GM12878 (cell line): ENCODE results near the gene SLC28A2. TPM values are rescaled to one million over a fixed set of nuclear protein-coding genes. Genes with fewer than 3 reads are reported as not detected.
"Not testable (repeated sequence)": the region's sequence is repeated elsewhere in the genome, so short reads cannot be mapped to it uniquely, and the experiment has no call there.

Experiments
- ATAC-seq: fragments of 200-7000 bp; cut with Tn5 transposase; 3 replicates; pipeline ENCODE4 v1.9.1; 2020; ENCODE audit warnings: mild to moderate bottlenecking, moderate library complexity
- BruUV-seq: library from RNA; stranded (reverse); fragments of 400-500 nt; replicated peaks from 2 replicates; lab custom pipeline; 2021; lab: Mats Ljungman, UMichigan
- CTCF ChIA-PET: fragments of 300-600 bp; sonication (Branson Sonifier 250); formaldehyde crosslinking; extraction: SDS; loops from one replicate; lab custom pipeline; 2021; ENCODE audit warnings: inconsistent platforms; lab: Yijun Ruan, JAX
- POLR2A ChIA-PET: fragments of 350-600 bp; formaldehyde crosslinking; extraction: SDS; loops from one replicate; lab custom pipeline; 2021; ENCODE audit warnings: inconsistent platforms; lab: Charles Lee
- RAD21 ChIA-PET: fragments of 300-600 bp; sonication (Branson Sonifier 250); formaldehyde crosslinking; loops from one replicate; lab custom pipeline; 2023; ENCODE audit warnings: antibody characterized with exemption; ENCODE audit not compliant: unreplicated experiment; lab: Charles Lee
- SMC1A ChIA-PET: fragments of 300-600 bp; sonication (Branson Sonifier 250); formaldehyde crosslinking; loops from one replicate; lab custom pipeline; 2023; ENCODE audit not compliant: unreplicated experiment, uncharacterized antibody; lab: Charles Lee
- DNase-seq: peaks from one replicate; pipeline ENCODE4 v3.0.0-alpha.2; 2011; ENCODE audit warnings: low read depth, low spot score
- FAIRE-seq: peaks from 3 replicates; lab custom pipeline; 2011; peaks lifted over from hg19 to GRCh38; lab: Jason Lieb, UNC
- H2AFZ ChIP-seq: 2 replicates; pipeline ENCODE4 v1.6.0; 2011; ENCODE audit warnings: low read depth, low read length, control low read depth; ENCODE audit not compliant: control insufficient read depth
- H3K27ac ChIP-seq: 2 replicates; pipeline ENCODE4 v1.5.1; 2011; ENCODE audit warnings: control low read depth; ENCODE audit not compliant: control insufficient read depth, insufficient read depth
- H3K27me3 ChIP-seq, 2 experiments: replicated peaks in 1 of 2; 2 replicates each; pipeline versions ENCODE4 v1.6.0 to v1.6.1; 2011; ENCODE audit warnings: low read length in 1 of 2; ENCODE audit not compliant: control insufficient read depth in 2 of 2, insufficient read depth in 2 of 2
- H3K36me3 ChIP-seq, 2 experiments: 2 replicates each; pipeline ENCODE4 v1.5.1; 2011; ENCODE audit warnings: low read length in 1 of 2; ENCODE audit not compliant: control insufficient read depth in 2 of 2, insufficient read depth in 2 of 2
- H3K4me1 ChIP-seq: 2 replicates; pipeline ENCODE4 v1.6.1; 2011; ENCODE audit warnings: mild to moderate bottlenecking, low read length, moderate library complexity, mixed read lengths; ENCODE audit not compliant: control insufficient read depth, insufficient read depth
- H3K4me2 ChIP-seq: 2 replicates; pipeline ENCODE4 v1.6.0; 2011; ENCODE audit warnings: control low read depth; ENCODE audit not compliant: control insufficient read depth, insufficient read depth
- H3K4me3 ChIP-seq: fragments of 200-600 bp; sonication (generic); 2 replicates; pipeline ENCODE4 v1.5.1; 2016
- H3K79me2 ChIP-seq: 2 replicates; pipeline ENCODE4 v1.6.0; 2011; ENCODE audit warnings: low read length; ENCODE audit not compliant: control insufficient read depth, insufficient read depth
- H3K9ac ChIP-seq: 2 replicates; pipeline ENCODE4 v1.8.0; 2011; ENCODE audit warnings: low read length, control low read depth, mixed read lengths; ENCODE audit not compliant: control insufficient read depth, insufficient read depth
- H3K9me3 ChIP-seq: replicated peaks from 3 replicates; pipeline ENCODE4 v1.5.1; 2011; ENCODE audit warnings: mild to moderate bottlenecking, low read length; ENCODE audit not compliant: control insufficient read depth, insufficient read depth
- H4K20me1 ChIP-seq: 2 replicates; pipeline ENCODE4 v1.6.0; 2011; ENCODE audit not compliant: control insufficient read depth, insufficient read depth
- CBX5 ChIP-seq: sonication (generic); IDR thresholded peaks from 2 replicates; pipeline ENCODE4 v1.6.1; 2016; ENCODE audit warnings: low read depth, moderate library complexity, mild to moderate bottlenecking, inconsistent platforms
- NFYB ChIP-seq: IDR thresholded peaks from 2 replicates; pipeline ENCODE4 v1.6.1; 2011; ENCODE audit warnings: low read depth, mild to moderate bottlenecking, low read length, improper control_type of control experiment, moderate library complexity; ENCODE audit not compliant: insufficient read depth
- SIN3A ChIP-seq: IDR thresholded peaks from 2 replicates; pipeline ENCODE4 v1.6.1; 2012; ENCODE audit warnings: low read depth, low read length, improper control_type of control experiment
- SP1 ChIP-seq: IDR thresholded peaks from one replicate; pipeline ENCODE4 v1.6.1; 2011; ENCODE audit warnings: low read depth, low read length
- STAT1 ChIP-seq: fragments of 450-650 bp; conservative IDR thresholded peaks from 2 replicates; pipeline ENCODE4 v1.6.1; 2014; ENCODE audit warnings: antibody characterized with exemption, mild to moderate bottlenecking
- WGBS: methylation state at CpG from one replicate; pipeline ENCODE4 v1.1.6; 2016; ENCODE audit warnings: low lambda C conversion rate; ENCODE audit not compliant: insufficient replicate concordance, insufficient coverage; ENCODE audit errors: missing lambda C conversion rate; 5-methylcytosine and 5-hydroxymethylcytosine counted together
- in situ Hi-C: fragments of 300-500 bp; cut with MboI; formaldehyde crosslinking; loops from 9 replicates; pipeline ENCODE4 v1.14.3; 2018; ENCODE audit warnings: mixed read lengths
- intact Hi-C: fragments of 100-400 bp; cut with micrococcal nuclease; formaldehyde crosslinking; loops from one replicate; pipeline ENCODE4 v1.14.2; 2022; ENCODE audit not compliant: unreplicated experiment
- polyA plus RNA-seq, 11 experiments: library from polyadenylated mRNA; depleted of rRNA in 4 of 11; unstranded in 6 of 11; stranded (reverse) in 5 of 11; fragments of >200 nt; fragmentation: Nextera tagmentation in 4 of 11; fragmentation: Illumina TruSeq in 1 of 11; extraction: Ambion mirVana in 4 of 11; extraction: Trizol in 1 of 11; gene quantifications; 1 replicate in 1 of 11; 2 replicates in 10 of 11; pipeline versions ENCODE4 v1.2.1 to v1.2.3, GENCODE V29; 2011 to 2016; ENCODE audit warnings: inconsistent platforms in 2 of 11, missing spikeins in 2 of 11, low read depth in 1 of 11
- total RNA-seq, 4 experiments: library from RNA; depleted of rRNA in 3 of 4; stranded (reverse); fragments of >200 nt in 3 of 4; fragmentation: Illumina TruSeq in 1 of 4; extraction: Trizol in 1 of 4; gene quantifications; 2 replicates each; pipeline versions ENCODE4 v1.2.1 to v1.2.3, GENCODE V29; 2013 to 2021
- TF ChIP-seq, protein P1 (sequence below): fragments of 450-650 bp; IDR thresholded peaks from 2 replicates; pipeline ENCODE4 v1.6.1; 2017; ENCODE audit warnings: mild to moderate bottlenecking, moderate library complexity

SLC28A2 gene
- total and polyA plus RNA-seq, 10 of the 15 experiments (the other 5 are each of a cell fraction or from before 2014, with no cell fraction given), result 0.02 to 0.21 (median 0.14) TPM; not detected in 6

DNA sequence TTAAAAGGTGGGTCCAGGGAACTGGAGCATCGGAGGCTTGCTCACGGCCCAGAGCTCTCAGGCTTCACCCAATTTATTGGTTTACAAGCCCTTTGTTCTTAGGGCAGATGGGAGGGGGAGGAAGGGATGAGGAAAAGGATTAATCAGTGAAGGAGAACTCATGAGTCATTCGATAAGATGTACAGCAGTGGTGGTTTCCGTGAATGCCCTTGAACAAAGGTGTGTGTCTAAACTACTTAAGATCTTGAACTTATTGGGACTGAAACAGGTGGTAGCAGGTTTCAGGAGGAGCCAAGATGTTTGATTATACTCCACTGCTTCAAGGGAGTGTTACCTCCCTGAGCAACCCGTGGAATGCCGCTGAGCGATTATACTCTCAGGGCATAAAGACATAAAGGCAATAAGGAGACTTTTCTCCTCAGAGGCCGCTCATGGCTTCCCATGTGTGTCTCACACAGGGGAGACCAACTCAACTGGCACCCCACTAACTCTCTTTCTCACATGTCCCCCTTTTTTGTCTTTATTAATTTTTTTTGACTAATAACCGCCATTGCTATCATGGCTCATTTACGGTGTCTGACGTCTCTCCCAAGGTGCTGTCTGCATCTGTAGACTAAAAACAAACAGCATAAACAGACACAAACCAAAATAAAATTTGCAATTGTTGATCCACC lies 17.3 kb upstream of the SLC28A2 start:
- TF ChIP-seq, protein P1, sequence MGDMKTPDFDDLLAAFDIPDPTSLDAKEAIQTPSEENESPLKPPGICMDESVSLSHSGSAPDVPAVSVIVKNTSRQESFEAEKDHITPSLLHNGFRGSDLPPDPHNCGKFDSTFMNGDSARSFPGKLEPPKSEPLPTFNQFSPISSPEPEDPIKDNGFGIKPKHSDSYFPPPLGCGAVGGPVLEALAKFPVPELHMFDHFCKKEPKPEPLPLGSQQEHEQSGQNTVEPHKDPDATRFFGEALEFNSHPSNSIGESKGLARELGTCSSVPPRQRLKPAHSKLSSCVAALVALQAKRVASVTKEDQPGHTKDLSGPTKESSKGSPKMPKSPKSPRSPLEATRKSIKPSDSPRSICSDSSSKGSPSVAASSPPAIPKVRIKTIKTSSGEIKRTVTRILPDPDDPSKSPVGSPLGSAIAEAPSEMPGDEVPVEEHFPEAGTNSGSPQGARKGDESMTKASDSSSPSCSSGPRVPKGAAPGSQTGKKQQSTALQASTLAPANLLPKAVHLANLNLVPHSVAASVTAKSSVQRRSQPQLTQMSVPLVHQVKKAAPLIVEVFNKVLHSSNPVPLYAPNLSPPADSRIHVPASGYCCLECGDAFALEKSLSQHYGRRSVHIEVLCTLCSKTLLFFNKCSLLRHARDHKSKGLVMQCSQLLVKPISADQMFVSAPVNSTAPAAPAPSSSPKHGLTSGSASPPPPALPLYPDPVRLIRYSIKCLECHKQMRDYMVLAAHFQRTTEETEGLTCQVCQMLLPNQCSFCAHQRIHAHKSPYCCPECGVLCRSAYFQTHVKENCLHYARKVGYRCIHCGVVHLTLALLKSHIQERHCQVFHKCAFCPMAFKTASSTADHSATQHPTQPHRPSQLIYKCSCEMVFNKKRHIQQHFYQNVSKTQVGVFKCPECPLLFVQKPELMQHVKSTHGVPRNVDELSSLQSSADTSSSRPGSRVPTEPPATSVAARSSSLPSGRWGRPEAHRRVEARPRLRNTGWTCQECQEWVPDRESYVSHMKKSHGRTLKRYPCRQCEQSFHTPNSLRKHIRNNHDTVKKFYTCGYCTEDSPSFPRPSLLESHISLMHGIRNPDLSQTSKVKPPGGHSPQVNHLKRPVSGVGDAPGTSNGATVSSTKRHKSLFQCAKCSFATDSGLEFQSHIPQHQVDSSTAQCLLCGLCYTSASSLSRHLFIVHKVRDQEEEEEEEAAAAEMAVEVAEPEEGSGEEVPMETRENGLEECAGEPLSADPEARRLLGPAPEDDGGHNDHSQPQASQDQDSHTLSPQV, result no peak
- TF ChIP-seq SIN3A (no peak), SP1 (no peak), STAT1 (no peak), NFYB (no peak), CBX5 (peak; percentile 36; the same call in 1 of the 2 replicates)
- TF ChIP-seq, all 136 proteins: peak for 1
- no peak for ATAC-seq
- Histone ChIP-seq H3K27me3 (no peaks in the 10 kb centered on the region), H3K9ac (no peak overlapping the region), H3K4me1 (no peaks in the 10 kb centered on the region), H4K20me1 (no peaks in the 10 kb centered on the region), H2AFZ (no peak overlapping the region), H3K27ac (no peak overlapping the region), H3K9me3 (peaks cover 2% of the 10 kb centered on the region; the same call in 1 of the 3 replicates), H3K36me3 (no peaks in the 10 kb centered on the region; a peak in 1 of 4 replicates), H3K4me2 (no peak overlapping the region), H3K4me3 (no peak overlapping the region), H3K79me2 (no peaks in the 10 kb centered on the region)
- no peak for FAIRE-seq
- DNase-seq, result no peak
- in situ Hi-C loops, result no loop called here
- ChIA-PET RAD21 (interaction anchor here (0.6 kb wide), 1 partner anchor 135 kb away, joined by 3 read pairs; no protein-coding TSS in a partner anchor), POLR2A (interaction anchor here (0.6 kb wide), 1 partner anchor 41 kb away, joined by 3 read pairs; no protein-coding TSS in a partner anchor), SMC1A (interaction anchor here (1.6 kb wide), 1 partner anchor 14 kb away, joined by 3 read pairs; no protein-coding TSS in a partner anchor), CTCF (no interaction called here)
- 40% methylated on average over 10 of the region's 11 CpGs for WGBS
- intact Hi-C loops, result no loop called here
- no TSS peak for BruUV-seq

DNA sequence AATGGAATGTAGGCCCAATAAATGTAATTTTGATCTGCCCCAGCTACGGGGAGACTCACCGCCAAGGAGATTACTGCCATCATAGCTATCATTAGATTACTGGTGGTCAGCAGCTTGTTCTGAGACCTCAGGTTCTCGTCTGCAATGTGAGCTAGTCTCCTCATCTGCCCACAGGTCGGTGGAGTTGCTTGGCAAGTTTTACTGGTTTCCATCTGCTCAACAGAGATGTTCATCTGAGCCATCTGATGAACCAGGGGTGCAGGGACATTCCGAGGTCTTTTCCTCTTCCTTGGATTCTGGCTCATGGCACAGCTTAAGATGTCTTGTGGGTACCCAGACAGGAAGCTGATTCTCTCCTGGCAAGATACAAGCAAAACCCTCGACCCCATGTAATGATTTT lies 15.2 kb upstream of the SLC28A2 start:
- H3K4me3 ChIP-seq, H3K27ac ChIP-seq, RAD21 ChIA-PET, H3K79me2 ChIP-seq, H3K9me3 ChIP-seq, BruUV-seq, POLR2A ChIA-PET, ATAC-seq, FAIRE-seq, H3K9ac ChIP-seq, H3K4me2 ChIP-seq, DNase-seq, H3K4me1 ChIP-seq, H4K20me1 ChIP-seq, in situ Hi-C loops, intact Hi-C loops, H2AFZ ChIP-seq, H3K36me3 ChIP-seq, H3K27me3 ChIP-seq: not testable (repeated sequence)
- ChIA-PET SMC1A (interaction anchor here (0.9 kb wide), 1 partner anchor 24 kb away, joined by 3 read pairs; no protein-coding TSS in a partner anchor), CTCF (interaction anchor here (0.6 kb wide), 1 partner anchor 53 kb away, joined by 3 read pairs; no protein-coding TSS in a partner anchor)
- WGBS, result 16% methylated on average over 6 of the region's 6 CpGs
